HepG2 (cell line): Measurements from ENCODE around the gene SERTAD1. TPM values are rescaled to one million over a fixed set of nuclear protein-coding genes. Genes with fewer than 3 reads are reported as not detected.
A peak's percentile ranks its signal among the peaks of the same experiment; 100 is the strongest.

Source experiments
- ETV6 ChIP-seq: sonication (generic); formaldehyde crosslinking; conservative IDR thresholded peaks from 2 replicates; pipeline ENCODE4 v1.4.0; 2020; ENCODE audit warnings: missing genetic modification reagents
- ZMAT3 ChIP-seq: sonication (generic); formaldehyde crosslinking; conservative IDR thresholded peaks from 2 replicates; pipeline ENCODE4 v1.7.0; 2021; ENCODE audit warnings: missing genetic modification reagents
- ZNF143 ChIP-seq: sonication (generic); formaldehyde crosslinking; IDR thresholded peaks from 2 replicates; pipeline ENCODE4 v1.4.0; 2020; ENCODE audit warnings: missing genetic modification reagents
- ZNF629 ChIP-seq: sonication (generic); formaldehyde crosslinking; conservative IDR thresholded peaks from 2 replicates; pipeline ENCODE4 v1.5.0; 2020; ENCODE audit warnings: missing genetic modification reagents
- polyA plus RNA-seq, 8 experiments: library from polyadenylated mRNA; depleted of rRNA in 3 of 8; stranded (reverse) in 7 of 8; unstranded in 1 of 8; fragments of >200 nt; fragmentation: Illumina TruSeq in 4 of 8; extraction: Trizol in 4 of 8; gene quantifications; 2 replicates each; pipeline versions ENCODE4 v1.2.1 to v1.2.3, GENCODE V29; 2011 to 2016; ENCODE audit warnings: low read depth in 4 of 8, missing spikeins in 1 of 8, mixed read lengths in 1 of 8; ENCODE audit not compliant: insufficient read depth in 1 of 8
- total RNA-seq, 5 experiments: library from RNA; depleted of rRNA; stranded (reverse); fragments of >200 nt; fragmentation: Illumina TruSeq; extraction: Trizol; gene quantifications; 2 replicates each; pipeline ENCODE4 v1.2.3, GENCODE V29; 2016; ENCODE audit warnings: low read depth in 1 of 5
- TF ChIP-seq, protein P1 (sequence below): sonication (generic); formaldehyde crosslinking; IDR thresholded peaks from 2 replicates; pipeline ENCODE4 v1.8.0; 2022; ENCODE audit warnings: missing genetic modification reagents, mild to moderate bottlenecking, inconsistent platforms, borderline replicate concordance
- TF ChIP-seq, protein P2 (sequence below): IDR thresholded peaks from 2 replicates; pipeline ENCODE4 v1.6.1; 2018; ENCODE audit warnings: missing genetic modification reagents, mild to moderate bottlenecking, missing compliant biosample characterization
- TF ChIP-seq, protein P3 (sequence below), 2 experiments: fragments of 450-650 bp in 1 of 2; sonication (generic) in 1 of 2; formaldehyde crosslinking; IDR thresholded peaks; 2 replicates each; pipeline versions ENCODE4 v1.5.0 to v1.8.0; 2020 to 2022; ENCODE audit warnings: mild to moderate bottlenecking in 1 of 2, missing genetic modification reagents in 1 of 2
- TF ChIP-seq, protein P4 (sequence below): IDR thresholded peaks from 2 replicates; pipeline ENCODE4 v1.6.1; 2016
- TF ChIP-seq, protein P5 (sequence below): sonication (generic); formaldehyde crosslinking; IDR thresholded peaks from 2 replicates; pipeline ENCODE4 v1.5.0; 2020; ENCODE audit warnings: mild to moderate bottlenecking, low read depth, missing genetic modification reagents, borderline replicate concordance
- TF ChIP-seq, protein P6 (sequence below): sonication (generic); formaldehyde crosslinking; IDR thresholded peaks from 2 replicates; pipeline ENCODE4 v1.5.0; 2020; ENCODE audit warnings: mild to moderate bottlenecking, missing genetic modification reagents, borderline replicate concordance
- TF ChIP-seq, protein P7 (sequence below): sonication (generic); formaldehyde crosslinking; IDR thresholded peaks from 2 replicates; pipeline ENCODE4 v1.9.0; 2022; ENCODE audit warnings: missing genetic modification reagents, mild to moderate bottlenecking, borderline replicate concordance
- TF ChIP-seq, protein P8 (sequence below): sonication (generic); formaldehyde crosslinking; IDR thresholded peaks from 2 replicates; pipeline ENCODE4 v1.4.0; 2020; ENCODE audit warnings: missing genetic modification reagents, borderline replicate concordance
- TF ChIP-seq, protein P9 (sequence below): sonication (generic); formaldehyde crosslinking; IDR thresholded peaks from 2 replicates; pipeline ENCODE4 v1.8.1; 2022; ENCODE audit warnings: mild to moderate bottlenecking, missing genetic modification reagents

SERTAD1 gene
- total and polyA plus RNA-seq, 2 of the 13 experiments (the other 11 are each of a cell fraction or from before 2014, with no cell fraction given): 4.3 to 4.5 TPM

DNA sequence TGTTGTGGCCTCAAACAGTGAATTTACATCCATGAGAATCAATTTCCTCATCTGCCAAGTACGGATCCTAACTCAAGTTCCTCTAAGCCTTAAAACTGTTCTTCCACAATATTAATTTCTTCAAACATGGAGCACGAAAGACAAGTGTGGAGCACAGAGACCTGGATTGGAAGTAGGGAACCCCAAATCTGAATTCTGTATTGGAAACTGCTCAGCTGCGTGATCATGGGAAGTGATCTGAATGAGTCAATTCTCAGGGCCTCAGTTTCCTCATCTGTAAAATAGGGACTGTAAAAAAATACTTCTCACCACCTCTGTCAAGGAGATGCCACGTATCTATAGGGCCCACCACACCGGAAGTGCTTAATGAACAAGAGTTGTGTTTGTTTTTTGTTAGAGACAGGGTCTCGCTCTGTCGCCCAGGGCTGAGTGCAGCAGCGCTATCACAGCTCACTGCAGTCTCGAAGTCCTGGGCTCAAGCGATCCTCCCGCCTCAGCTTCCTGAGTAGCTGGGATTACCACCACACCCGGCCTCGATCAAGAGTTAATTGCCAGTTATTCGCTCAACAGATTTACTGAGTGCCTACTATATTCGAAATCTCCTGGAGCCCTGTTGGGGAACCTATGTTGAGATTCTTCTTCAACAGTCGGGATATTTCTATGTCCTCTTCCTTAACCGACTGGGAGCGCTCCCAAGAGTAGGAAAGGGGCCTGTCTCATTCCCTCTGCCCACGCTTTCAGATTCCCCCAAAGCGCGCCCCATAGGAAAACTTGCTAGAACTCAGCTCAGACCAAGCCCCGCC, 16.7 kb upstream of the SERTAD1 start (continued):
- TF ChIP-seq, protein P1, sequence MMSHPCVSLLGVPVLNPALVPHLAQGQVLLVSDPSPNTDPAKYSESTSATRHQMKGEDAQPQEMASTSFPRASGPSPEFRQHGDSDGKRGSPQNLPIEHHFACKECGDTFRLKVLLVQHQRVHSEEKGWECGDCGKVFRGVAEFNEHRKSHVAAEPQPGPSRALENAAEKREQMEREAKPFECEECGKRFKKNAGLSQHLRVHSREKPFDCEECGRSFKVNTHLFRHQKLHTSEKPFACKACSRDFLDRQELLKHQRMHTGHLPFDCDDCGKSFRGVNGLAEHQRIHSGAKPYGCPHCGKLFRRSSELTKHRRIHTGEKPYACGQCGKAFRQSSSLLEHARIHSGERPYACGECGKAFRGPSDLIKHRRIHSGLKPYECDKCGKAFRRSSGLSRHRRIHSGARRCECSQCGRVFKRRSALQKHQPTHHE (CRISPR knock-in tag): 0 out of 2 replicates have a peak, but pooled peaks have one; percentile 43
- TF ChIP-seq, protein P2, sequence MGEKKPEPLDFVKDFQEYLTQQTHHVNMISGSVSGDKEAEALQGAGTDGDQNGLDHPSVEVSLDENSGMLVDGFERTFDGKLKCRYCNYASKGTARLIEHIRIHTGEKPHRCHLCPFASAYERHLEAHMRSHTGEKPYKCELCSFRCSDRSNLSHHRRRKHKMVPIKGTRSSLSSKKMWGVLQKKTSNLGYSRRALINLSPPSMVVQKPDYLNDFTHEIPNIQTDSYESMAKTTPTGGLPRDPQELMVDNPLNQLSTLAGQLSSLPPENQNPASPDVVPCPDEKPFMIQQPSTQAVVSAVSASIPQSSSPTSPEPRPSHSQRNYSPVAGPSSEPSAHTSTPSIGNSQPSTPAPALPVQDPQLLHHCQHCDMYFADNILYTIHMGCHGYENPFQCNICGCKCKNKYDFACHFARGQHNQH (CRISPR knock-in tag): no peak
- TF ChIP-seq, protein P3, sequence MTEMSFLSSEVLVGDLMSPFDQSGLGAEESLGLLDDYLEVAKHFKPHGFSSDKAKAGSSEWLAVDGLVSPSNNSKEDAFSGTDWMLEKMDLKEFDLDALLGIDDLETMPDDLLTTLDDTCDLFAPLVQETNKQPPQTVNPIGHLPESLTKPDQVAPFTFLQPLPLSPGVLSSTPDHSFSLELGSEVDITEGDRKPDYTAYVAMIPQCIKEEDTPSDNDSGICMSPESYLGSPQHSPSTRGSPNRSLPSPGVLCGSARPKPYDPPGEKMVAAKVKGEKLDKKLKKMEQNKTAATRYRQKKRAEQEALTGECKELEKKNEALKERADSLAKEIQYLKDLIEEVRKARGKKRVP (CRISPR knock-in tag; IDR thresholded peaks at IDR 0.05): no peak
- TF ChIP-seq ZNF629 (CRISPR knock-in tag) (0 out of 2 replicates have a peak, but pooled peaks have one; percentile 26), ZMAT3 (CRISPR knock-in tag) (no peak), ZNF143 (CRISPR knock-in tag) (no peak), ETV6 (no peak)
- TF ChIP-seq, protein P4, sequence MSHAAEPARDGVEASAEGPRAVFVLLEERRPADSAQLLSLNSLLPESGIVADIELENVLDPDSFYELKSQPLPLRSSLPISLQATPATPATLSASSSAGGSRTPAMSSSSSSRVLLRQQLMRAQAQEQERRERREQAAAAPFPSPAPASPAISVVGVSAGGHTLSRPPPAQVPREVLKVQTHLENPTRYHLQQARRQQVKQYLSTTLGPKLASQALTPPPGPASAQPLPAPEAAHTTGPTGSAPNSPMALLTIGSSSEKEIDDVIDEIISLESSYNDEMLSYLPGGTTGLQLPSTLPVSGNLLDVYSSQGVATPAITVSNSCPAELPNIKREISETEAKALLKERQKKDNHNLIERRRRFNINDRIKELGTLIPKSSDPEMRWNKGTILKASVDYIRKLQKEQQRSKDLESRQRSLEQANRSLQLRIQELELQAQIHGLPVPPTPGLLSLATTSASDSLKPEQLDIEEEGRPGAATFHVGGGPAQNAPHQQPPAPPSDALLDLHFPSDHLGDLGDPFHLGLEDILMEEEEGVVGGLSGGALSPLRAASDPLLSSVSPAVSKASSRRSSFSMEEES (CRISPR knock-in tag): 0 out of 2 replicates have a peak, but pooled peaks have one; percentile 23
- TF ChIP-seq, protein P5, sequence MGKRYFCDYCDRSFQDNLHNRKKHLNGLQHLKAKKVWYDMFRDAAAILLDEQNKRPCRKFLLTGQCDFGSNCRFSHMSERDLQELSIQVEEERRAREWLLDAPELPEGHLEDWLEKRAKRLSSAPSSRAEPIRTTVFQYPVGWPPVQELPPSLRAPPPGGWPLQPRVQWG: no peak
- TF ChIP-seq, protein P6, sequence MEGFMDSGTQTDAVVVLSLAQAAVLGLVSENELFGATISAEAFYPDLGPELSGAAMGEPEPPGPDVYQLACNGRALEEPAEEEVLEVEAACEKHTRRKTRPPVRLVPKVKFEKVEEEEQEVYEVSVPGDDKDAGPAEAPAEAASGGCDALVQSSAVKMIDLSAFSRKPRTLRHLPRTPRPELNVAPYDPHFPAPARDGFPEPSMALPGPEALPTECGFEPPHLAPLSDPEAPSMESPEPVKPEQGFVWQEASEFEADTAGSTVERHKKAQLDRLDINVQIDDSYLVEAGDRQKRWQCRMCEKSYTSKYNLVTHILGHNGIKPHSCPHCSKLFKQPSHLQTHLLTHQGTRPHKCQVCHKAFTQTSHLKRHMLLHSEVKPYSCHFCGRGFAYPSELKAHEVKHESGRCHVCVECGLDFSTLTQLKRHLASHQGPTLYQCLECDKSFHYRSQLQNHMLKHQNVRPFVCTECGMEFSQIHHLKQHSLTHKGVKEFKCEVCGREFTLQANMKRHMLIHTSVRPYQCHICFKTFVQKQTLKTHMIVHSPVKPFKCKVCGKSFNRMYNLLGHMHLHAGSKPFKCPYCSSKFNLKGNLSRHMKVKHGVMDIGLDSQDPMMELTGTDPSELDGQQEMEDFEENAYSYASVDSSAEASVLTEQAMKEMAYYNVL (CRISPR knock-in tag): peak; percentile 29; the same call in 1 of the 2 replicates
- TF ChIP-seq, protein P7, sequence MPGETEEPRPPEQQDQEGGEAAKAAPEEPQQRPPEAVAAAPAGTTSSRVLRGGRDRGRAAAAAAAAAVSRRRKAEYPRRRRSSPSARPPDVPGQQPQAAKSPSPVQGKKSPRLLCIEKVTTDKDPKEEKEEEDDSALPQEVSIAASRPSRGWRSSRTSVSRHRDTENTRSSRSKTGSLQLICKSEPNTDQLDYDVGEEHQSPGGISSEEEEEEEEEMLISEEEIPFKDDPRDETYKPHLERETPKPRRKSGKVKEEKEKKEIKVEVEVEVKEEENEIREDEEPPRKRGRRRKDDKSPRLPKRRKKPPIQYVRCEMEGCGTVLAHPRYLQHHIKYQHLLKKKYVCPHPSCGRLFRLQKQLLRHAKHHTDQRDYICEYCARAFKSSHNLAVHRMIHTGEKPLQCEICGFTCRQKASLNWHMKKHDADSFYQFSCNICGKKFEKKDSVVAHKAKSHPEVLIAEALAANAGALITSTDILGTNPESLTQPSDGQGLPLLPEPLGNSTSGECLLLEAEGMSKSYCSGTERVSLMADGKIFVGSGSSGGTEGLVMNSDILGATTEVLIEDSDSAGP (CRISPR knock-in tag): no peak
- TF ChIP-seq, protein P8, sequence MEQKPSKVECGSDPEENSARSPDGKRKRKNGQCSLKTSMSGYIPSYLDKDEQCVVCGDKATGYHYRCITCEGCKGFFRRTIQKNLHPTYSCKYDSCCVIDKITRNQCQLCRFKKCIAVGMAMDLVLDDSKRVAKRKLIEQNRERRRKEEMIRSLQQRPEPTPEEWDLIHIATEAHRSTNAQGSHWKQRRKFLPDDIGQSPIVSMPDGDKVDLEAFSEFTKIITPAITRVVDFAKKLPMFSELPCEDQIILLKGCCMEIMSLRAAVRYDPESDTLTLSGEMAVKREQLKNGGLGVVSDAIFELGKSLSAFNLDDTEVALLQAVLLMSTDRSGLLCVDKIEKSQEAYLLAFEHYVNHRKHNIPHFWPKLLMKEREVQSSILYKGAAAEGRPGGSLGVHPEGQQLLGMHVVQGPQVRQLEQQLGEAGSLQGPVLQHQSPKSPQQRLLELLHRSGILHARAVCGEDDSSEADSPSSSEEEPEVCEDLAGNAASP: no peak
- TF ChIP-seq, protein P9, sequence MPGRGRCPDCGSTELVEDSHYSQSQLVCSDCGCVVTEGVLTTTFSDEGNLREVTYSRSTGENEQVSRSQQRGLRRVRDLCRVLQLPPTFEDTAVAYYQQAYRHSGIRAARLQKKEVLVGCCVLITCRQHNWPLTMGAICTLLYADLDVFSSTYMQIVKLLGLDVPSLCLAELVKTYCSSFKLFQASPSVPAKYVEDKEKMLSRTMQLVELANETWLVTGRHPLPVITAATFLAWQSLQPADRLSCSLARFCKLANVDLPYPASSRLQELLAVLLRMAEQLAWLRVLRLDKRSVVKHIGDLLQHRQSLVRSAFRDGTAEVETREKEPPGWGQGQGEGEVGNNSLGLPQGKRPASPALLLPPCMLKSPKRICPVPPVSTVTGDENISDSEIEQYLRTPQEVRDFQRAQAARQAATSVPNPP (CRISPR knock-in tag): 0 out of 2 replicates have a peak, but pooled peaks have one; percentile 71
